GM23248 (cell line): Measurements from ENCODE around the gene CARD11. TPM values are rescaled to one million over a fixed set of nuclear protein-coding genes. Genes with fewer than 3 reads are reported as not detected.
"Not testable (repeated sequence)": the region's sequence is repeated elsewhere in the genome, so short reads cannot be mapped to it uniquely, and the experiment has no call there.

Experiments
- DNase-seq: peaks from one replicate; pipeline ENCODE4 v3.0.0-alpha.2; 2015
- H2AFZ ChIP-seq: fragments of 200-600 bp; sonication (generic); 2 replicates; pipeline ENCODE4 v1.6.1; 2016; ENCODE audit warnings: antibody characterized with exemption
- H3F3A ChIP-seq: fragments of 200-600 bp; sonication (generic); 2 replicates; pipeline ENCODE4 v1.6.1; 2016; ENCODE audit warnings: mild to moderate bottlenecking, antibody characterized with exemption, mixed run types; ENCODE audit not compliant: insufficient read depth
- H3K27ac ChIP-seq: fragments of 200-600 bp; sonication (generic); 2 replicates; pipeline ENCODE4 v1.5.1; 2016; ENCODE audit warnings: mild to moderate bottlenecking
- H3K27me3 ChIP-seq: fragments of 200-600 bp; sonication (generic); replicated peaks from 2 replicates; pipeline ENCODE4 v1.6.1; 2016; ENCODE audit warnings: mild to moderate bottlenecking; ENCODE audit not compliant: insufficient read depth
- H3K36me3 ChIP-seq: fragments of 200-600 bp; sonication (generic); 2 replicates; pipeline ENCODE4 v1.6.1; 2016; ENCODE audit warnings: low read depth, mild to moderate bottlenecking
- H3K4me1 ChIP-seq: fragments of 200-600 bp; sonication (generic); 2 replicates; pipeline ENCODE4 v1.6.1; 2016; ENCODE audit warnings: mild to moderate bottlenecking; ENCODE audit not compliant: insufficient read depth
- H3K4me2 ChIP-seq: fragments of 200-600 bp; sonication (generic); one replicate; pipeline ENCODE4 v1.6.1; 2016; ENCODE audit warnings: mild to moderate bottlenecking; ENCODE audit not compliant: unreplicated experiment
- H3K4me3 ChIP-seq: fragments of 200-600 bp; sonication (generic); 2 replicates; pipeline ENCODE4 v1.5.1; 2016; ENCODE audit warnings: mild to moderate bottlenecking
- H3K79me2 ChIP-seq: fragments of 200-600 bp; sonication (generic); 2 replicates; pipeline ENCODE4 v1.6.1; 2016; ENCODE audit warnings: mild to moderate bottlenecking; ENCODE audit not compliant: insufficient read depth
- H3K9ac ChIP-seq: fragments of 200-600 bp; sonication (generic); 2 replicates; pipeline ENCODE4 v1.6.1; 2016; ENCODE audit warnings: mild to moderate bottlenecking
- H3K9me2 ChIP-seq: fragments of 200-600 bp; sonication (generic); 2 replicates; pipeline ENCODE4 v1.6.1; 2016; ENCODE audit warnings: mixed run types, mild to moderate bottlenecking, moderate library complexity; ENCODE audit not compliant: insufficient read depth
- H3K9me3 ChIP-seq: fragments of 200-600 bp; sonication (generic); one replicate; pipeline ENCODE4 v1.6.1; 2017; ENCODE audit warnings: low read depth
- H4K20me1 ChIP-seq: fragments of 200-600 bp; sonication (generic); 2 replicates; pipeline ENCODE4 v1.6.0; 2016; ENCODE audit not compliant: insufficient read depth
- EZH2 ChIP-seq: fragments of 200-600 bp; sonication (generic); IDR thresholded peaks from 2 replicates; pipeline ENCODE4 v1.6.1; 2018; ENCODE audit warnings: antibody characterized with exemption, mild to moderate bottlenecking; ENCODE audit not compliant: insufficient read depth, poor library complexity, severe bottlenecking
- EZH2phosphoT487 ChIP-seq: fragments of 200-600 bp; sonication (generic); IDR thresholded peaks from 2 replicates; pipeline ENCODE4 v1.6.1; 2018; ENCODE audit warnings: antibody characterized with exemption, moderate library complexity, mild to moderate bottlenecking, low read depth; ENCODE audit not compliant: insufficient read depth
- WGBS, 2 experiments: methylation state at CpG; one replicate each; pipeline ENCODE4 v1.1.6; 2015 to 2017; ENCODE audit warnings: low lambda C conversion rate in 2 of 2, low coverage in 1 of 2; ENCODE audit errors: missing lambda C conversion rate in 2 of 2; 5-methylcytosine and 5-hydroxymethylcytosine counted together
- in situ Hi-C: fragments of 300-500 bp; cut with MboI; formaldehyde crosslinking; loops from 2 replicates; pipeline ENCODE4 v1.15.0; 2020
- polyA plus RNA-seq: library from polyadenylated mRNA; unstranded; fragments of >200 nt; fragmentation: Nextera tagmentation; extraction: Ambion mirVana; gene quantifications from 2 replicates; pipeline ENCODE4 v1.2.1, GENCODE V29; 2016
- total RNA-seq: library from RNA; depleted of rRNA; stranded (reverse); fragments of >200 nt; shearing (Covaris generic); gene quantifications from 2 replicates; pipeline ENCODE4 v1.2.3, GENCODE V29; 2014

CARD11 gene
- total and polyA plus RNA-seq, 2 experiments from 2014 or later, result not detected

- WGBS, 2 experiments, result 23 to 24% methylated on average over 6 of the region's 6 CpGs
- in situ Hi-C loops, result no loop called here
- no peaks in the 10 kb centered on the region for H3K9me3 ChIP-seq
- no peak overlapping the region for H3K4me3 ChIP-seq
- no peak overlapping the region for H3K4me2 ChIP-seq
- H3K36me3 ChIP-seq, result no peaks in the 10 kb centered on the region
- H3K9me2 ChIP-seq, result no peaks in the 10 kb centered on the region
- H2AFZ ChIP-seq, result no peak overlapping the region
- H3K27ac ChIP-seq, result no peak overlapping the region
- no peaks in the 10 kb centered on the region for H3F3A ChIP-seq
- no peak for DNase-seq
- no peak overlapping the region for H3K9ac ChIP-seq
- H4K20me1 ChIP-seq, result no peaks in the 10 kb centered on the region
- no peaks in the 10 kb centered on the region for H3K27me3 ChIP-seq
- TF ChIP-seq EZH2 (no peak), EZH2phosphoT487 (no peak)
- no peaks in the 10 kb centered on the region for H3K79me2 ChIP-seq
- no peaks in the 10 kb centered on the region for H3K4me1 ChIP-seq
These were observed 12.0 kb upstream of the CARD11 start for GRCh38 chr7:3055626-3056025.

- TF ChIP-seq EZH2, result no peak
- TF ChIP-seq EZH2phosphoT487, result no peak
- H3K9ac ChIP-seq, result no peak overlapping the region
- WGBS, 2 experiments, result 22 to 25% methylated on average over 15 to 17 of the region's 17 CpGs
- H3K27ac ChIP-seq, result no peak overlapping the region
- H3K36me3 ChIP-seq, result no peaks in the 10 kb centered on the region
- no peaks in the 10 kb centered on the region for H3K9me2 ChIP-seq
- in situ Hi-C loops, result no loop called here
- no peaks in the 10 kb centered on the region for H3K4me1 ChIP-seq
- H3K27me3 ChIP-seq, result no peaks in the 10 kb centered on the region
- DNase-seq, result no peak
- no peaks in the 10 kb centered on the region for H3K79me2 ChIP-seq
- H2AFZ ChIP-seq, result no peak overlapping the region
- no peak overlapping the region for H3K4me2 ChIP-seq
- no peak overlapping the region for H3K4me3 ChIP-seq
- no peaks in the 10 kb centered on the region for H3F3A ChIP-seq
- no peaks in the 10 kb centered on the region for H4K20me1 ChIP-seq
- no peaks in the 10 kb centered on the region for H3K9me3 ChIP-seq
These were observed 692 bp downstream of the CARD11 start for GRCh38 chr7:3042861-3043489.

- TF ChIP-seq EZH2 (no peak), EZH2phosphoT487 (no peak)
- H2AFZ ChIP-seq, result no peak overlapping the region
- no peak overlapping the region for H3K9ac ChIP-seq
- in situ Hi-C loops, result no loop called here
- no peak for DNase-seq
- H3K4me2 ChIP-seq, result no peak overlapping the region
- no peaks in the 10 kb centered on the region for H4K20me1 ChIP-seq
- no peak overlapping the region for H3K4me3 ChIP-seq
- H3K27ac ChIP-seq, result no peak overlapping the region
- no peaks in the 10 kb centered on the region for H3F3A ChIP-seq
- no peaks in the 10 kb centered on the region for H3K9me2 ChIP-seq
- no peaks in the 10 kb centered on the region for H3K9me3 ChIP-seq
- no peaks in the 10 kb centered on the region for H3K4me1 ChIP-seq
- H3K27me3 ChIP-seq, result no peaks in the 10 kb centered on the region
- WGBS, 2 experiments, result 72 to 78% methylated on average over 27 of the region's 27 CpGs
- no peaks in the 10 kb centered on the region for H3K36me3 ChIP-seq
- H3K79me2 ChIP-seq, result no peaks in the 10 kb centered on the region
These were observed 1.5 kb downstream of the CARD11 start for GRCh38 chr7:3041986-3042675.

- in situ Hi-C loops, result no loop called here
- H3K27ac ChIP-seq, result no peak overlapping the region
- no peaks in the 10 kb centered on the region for H3K79me2 ChIP-seq
- H2AFZ ChIP-seq, result no peak overlapping the region
- H4K20me1 ChIP-seq, result no peaks in the 10 kb centered on the region
- no peaks in the 10 kb centered on the region for H3K9me2 ChIP-seq
- WGBS, 2 experiments, result 59 to 64% methylated on average over 9 of the region's 9 CpGs
- no peak overlapping the region for H3K9ac ChIP-seq
- no peak overlapping the region for H3K4me2 ChIP-seq
- H3K4me1 ChIP-seq, result no peaks in the 10 kb centered on the region
- no peak overlapping the region for H3K4me3 ChIP-seq
- TF ChIP-seq EZH2 (no peak), EZH2phosphoT487 (no peak)
- H3K36me3 ChIP-seq, result no peaks in the 10 kb centered on the region
- H3K9me3 ChIP-seq, result no peaks in the 10 kb centered on the region
- H3F3A ChIP-seq, result no peaks in the 10 kb centered on the region
- no peaks in the 10 kb centered on the region for H3K27me3 ChIP-seq
- no peak for DNase-seq
These were observed 3.9 kb downstream of the CARD11 start for GRCh38 chr7:3039787-3040186.

GRCh38 chr7:3038011-3038410 is 5.7 kb downstream of the CARD11 start:
- H3K9me2 ChIP-seq, H3K4me1 ChIP-seq, H3F3A ChIP-seq, H3K27ac ChIP-seq, H3K4me2 ChIP-seq, DNase-seq, H3K36me3 ChIP-seq, H3K9me3 ChIP-seq, H3K79me2 ChIP-seq, H3K4me3 ChIP-seq, H3K27me3 ChIP-seq, H4K20me1 ChIP-seq, H3K9ac ChIP-seq, H2AFZ ChIP-seq, in situ Hi-C loops: not testable (repeated sequence)
- WGBS, 2 experiments, result 41 to 42% methylated on average over 7 of the region's 7 CpGs
